Adrenal gland (tissue), 5 donors: ENCODE measurements around the gene PTBP3.

Source experiments
- CTCF ChIP-seq, 6 experiments: fragments of 450-650 bp in 4 of 6; fragments of 200-600 bp in 2 of 6; sonication (generic) in 1 of 6; IDR thresholded peaks; 1 replicate in 5 of 6; 2 replicates in 1 of 6; pipeline versions ENCODE4 v1.5.1 to v1.8.0; 2016 to 2021; ENCODE audit warnings: antibody characterized with exemption in 6 of 6, mild to moderate bottlenecking in 2 of 6, moderate library complexity in 1 of 6
- POLR2A ChIP-seq, 2 donors: fragments of 450-650 bp; IDR thresholded peaks; one replicate each; pipeline ENCODE4 v1.6.1; 2017; ENCODE audit warnings: antibody characterized with exemption in 2 of 2, mild to moderate bottlenecking in 2 of 2, moderate library complexity in 1 of 2
- donor health status: DM: no; HTN: no; CAD: no.

- TF ChIP-seq CTCF (IDR thresholded peaks at IDR 0.05) (no peak), POLR2A (IDR thresholded peaks at IDR 0.05) (no peak)
These were observed 132.7 kb downstream of the PTBP3 start for GRCh38 chr9:112200711-112201110.
